Muscle of leg (tissue), 11 donors: ENCODE results near the gene QRICH2. TPM values are rescaled to one million over a fixed set of nuclear protein-coding genes. Genes with fewer than 3 reads are reported as not detected.
A peak's percentile ranks its signal among the peaks of the same experiment; 100 is the strongest.

Experiments used
- DNase-seq: peaks from one replicate; pipeline ENCODE4 v3.0.0; 2013
- H3K27ac ChIP-seq: one replicate; pipeline ENCODE4 v1.5.1; 2013; ENCODE audit warnings: mild to moderate bottlenecking, low read length, control low read depth
- H3K27me3 ChIP-seq: one replicate; pipeline ENCODE4 v1.6.1; 2013; ENCODE audit warnings: low read length; ENCODE audit not compliant: control insufficient read depth, insufficient read depth
- H3K36me3 ChIP-seq: one replicate; pipeline ENCODE4 v1.6.1; 2013; ENCODE audit warnings: low read length; ENCODE audit not compliant: control insufficient read depth, insufficient read depth
- H3K4me1 ChIP-seq: one replicate; pipeline ENCODE4 v1.6.1; 2013; ENCODE audit warnings: low read length; ENCODE audit not compliant: control insufficient read depth, insufficient read depth
- H3K4me3 ChIP-seq: one replicate; pipeline ENCODE4 v1.5.1; 2013; ENCODE audit warnings: low read length, control low read depth
- H3K9me3 ChIP-seq: replicated peaks from 2 replicates; pipeline ENCODE4 v1.6.1; 2013; ENCODE audit warnings: low read depth, low read length; ENCODE audit not compliant: control insufficient read depth
- WGBS: methylation state at CpG from one replicate; pipeline ENCODE4 v1.1.5; 2013; ENCODE audit warnings: missing lambda C conversion rate; ENCODE audit not compliant: insufficient coverage; 5-methylcytosine and 5-hydroxymethylcytosine counted together
- polyA plus RNA-seq, 8 donors: library from polyadenylated mRNA; unstranded; fragments of 120-200 nt; gene quantifications; one replicate each; pipeline versions ENCODE4 v1.2.1 to v1.2.3, GENCODE V29; 2013; ENCODE audit warnings: inconsistent platforms in 1 of 8, low replicate concordance in 1 of 8; ENCODE audit not compliant: insufficient read length in 8 of 8, insufficient read depth in 1 of 8
- total RNA-seq: library from RNA; stranded (reverse); fragments of 120-200 nt; gene quantifications from one replicate; pipeline ENCODE4 v1.2.4, GENCODE V29; 2013

QRICH2 gene
- total and polyA plus RNA-seq, 9 donors: 2.1 to 4.7 (median 3.8) TPM

DNA sequence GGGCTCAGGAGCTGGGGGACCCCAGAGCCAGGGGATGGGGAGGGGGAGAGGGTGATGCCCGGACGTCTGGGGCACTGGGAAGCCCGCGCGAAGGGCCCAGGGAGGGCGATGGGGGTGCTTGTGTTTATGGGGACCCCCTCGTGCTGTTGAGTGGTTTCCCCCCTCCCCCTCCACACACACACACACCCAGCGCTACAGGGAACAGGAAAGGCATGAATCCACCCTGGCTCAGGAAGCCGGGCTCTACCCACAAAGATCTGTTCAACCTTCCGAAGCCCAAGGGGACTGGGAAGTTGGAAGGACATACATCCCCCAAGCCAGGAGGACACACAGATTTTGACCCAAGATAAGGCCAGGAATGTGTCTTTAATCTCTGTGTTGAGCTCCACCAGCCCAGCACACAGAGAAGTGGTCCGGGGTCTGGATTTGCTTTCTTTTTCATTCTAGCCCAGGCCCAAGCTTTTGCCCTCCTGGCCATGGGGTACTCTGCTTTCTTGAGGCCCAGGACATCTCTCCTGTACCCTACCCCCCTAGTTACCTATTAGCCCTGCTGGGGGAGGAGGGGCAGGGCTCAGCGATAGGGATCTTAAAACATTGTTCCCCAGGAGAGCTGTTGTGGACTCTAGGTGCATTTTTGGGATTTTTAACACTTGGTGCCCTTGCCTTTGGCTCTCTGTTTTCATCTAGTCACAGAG lies 41.7 kb downstream of the QRICH2 start:
- peak; percentile 50 for DNase-seq
- 14% methylated on average over 3 of the region's 12 CpGs for whole genome bisulfite sequencing
- peak overlapping the region; percentile 64 for H3K4me3 ChIP-seq
- peaks cover 61% of the 10 kb centered on the region for H3K4me1 ChIP-seq
- H3K27ac ChIP-seq: peak overlapping the region; percentile 72
- peaks cover 26% of the 10 kb centered on the region for H3K36me3 ChIP-seq
- no peaks in the 10 kb centered on the region for H3K27me3 ChIP-seq
- no peaks in the 10 kb centered on the region for H3K9me3 ChIP-seq

DNA sequence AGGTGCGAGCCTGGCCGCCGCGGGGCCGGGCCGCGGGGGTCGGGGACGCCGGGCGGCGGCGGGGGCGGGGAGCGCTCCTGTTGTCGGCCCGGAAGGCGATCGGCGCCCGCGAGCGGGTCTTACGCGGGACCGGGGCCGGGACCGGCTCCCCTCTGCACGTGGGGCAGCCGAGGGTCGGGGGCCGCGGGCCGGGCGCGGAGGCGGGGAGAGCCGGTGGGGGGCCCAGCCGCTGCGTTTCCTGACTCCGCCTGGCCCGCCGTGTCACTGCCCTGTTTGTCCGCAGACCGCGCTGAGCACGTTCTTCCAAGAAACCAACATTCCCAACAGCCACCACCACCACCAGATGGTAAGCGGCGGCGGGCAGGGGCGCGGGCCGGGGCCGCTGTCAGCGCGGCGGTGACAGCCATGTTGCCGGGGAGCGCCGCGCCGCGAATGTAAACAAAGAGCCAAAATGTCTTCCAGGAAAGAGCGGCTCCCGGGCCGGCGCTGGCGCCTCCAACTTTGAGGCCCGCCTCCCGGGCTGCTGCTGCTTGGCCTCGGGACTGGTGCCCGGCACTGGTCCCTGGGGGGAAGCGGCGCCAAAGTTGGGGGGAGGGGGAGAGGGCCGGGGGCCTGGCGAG lies 42.3 kb downstream of the QRICH2 start:
- Histone ChIP-seq H3K36me3 (peaks cover 26% of the 10 kb centered on the region), H3K4me3 (peak overlapping the region; percentile 64), H3K27me3 (no peaks in the 10 kb centered on the region), H3K4me1 (peaks cover 54% of the 10 kb centered on the region), H3K27ac (peak overlapping the region; percentile 72), H3K9me3 (no peaks in the 10 kb centered on the region)
- under 1% methylated on average over 67 of the region's 76 CpGs for WGBS
- peak; percentile 78 for DNase-seq

DNA sequence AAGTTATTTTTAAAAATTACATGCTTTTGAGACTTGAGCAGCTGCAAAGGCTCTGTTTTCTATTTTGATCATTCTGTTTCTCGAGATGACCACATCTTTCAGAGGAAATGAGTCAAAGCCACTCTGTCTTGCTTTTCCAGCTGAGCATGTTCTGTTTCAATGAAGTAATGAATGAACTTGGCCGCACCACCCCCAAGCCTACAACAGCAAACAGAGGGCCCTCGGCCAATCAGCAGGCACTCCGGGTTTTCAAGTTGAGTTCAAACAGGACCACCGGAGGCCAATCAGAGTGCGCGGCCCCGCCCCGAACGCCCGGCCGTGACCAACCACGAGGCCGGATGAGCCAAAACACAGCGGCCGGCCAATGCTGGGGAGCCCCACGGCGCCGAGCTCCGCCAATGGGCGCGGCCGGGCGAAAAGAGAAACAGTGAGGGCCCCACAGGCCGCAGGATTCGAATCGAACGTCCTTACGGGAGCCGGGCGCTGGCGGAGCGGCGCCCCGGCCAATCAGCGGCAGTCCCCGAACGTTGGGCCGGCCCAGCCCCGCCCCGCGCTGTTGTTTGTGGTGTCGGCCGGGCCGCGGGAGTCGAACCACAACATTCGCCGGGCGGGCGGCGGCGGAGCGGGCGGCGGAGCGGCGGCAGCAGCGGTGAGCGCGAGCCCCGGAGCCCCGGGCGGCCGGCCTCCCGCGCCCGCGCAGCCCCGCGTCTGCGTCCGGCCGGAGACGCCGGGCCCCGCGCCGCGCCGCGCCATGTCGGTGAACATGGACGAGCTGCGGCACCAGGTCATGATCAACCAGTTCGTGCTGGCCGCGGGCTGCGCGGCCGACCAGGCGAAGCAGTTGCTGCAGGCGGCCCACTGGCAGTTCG lies 43.1 kb downstream of the QRICH2 start, which contains the start of gene UBALD2:
Gene UBALD2 (plus strand): TSS at position 594 of the 869 bp plus-strand sequence. CDS start 158 bp downstream, at position 752.
- Histone ChIP-seq H3K36me3 (peaks cover 22% of the 10 kb centered on the region), H3K27ac (peak within 1 kb of the TSS; percentile 86), H3K4me3 (peak within 1 kb of the TSS; percentile 64), H3K9me3 (no peaks in the 10 kb centered on the region), H3K27me3 (no peaks in the 10 kb centered on the region), H3K4me1 (peaks cover 48% of the 10 kb centered on the region)
- peak; percentile 100 for DNase-seq
- under 1% methylated on average over 94 of the region's 94 CpGs for WGBS

DNA sequence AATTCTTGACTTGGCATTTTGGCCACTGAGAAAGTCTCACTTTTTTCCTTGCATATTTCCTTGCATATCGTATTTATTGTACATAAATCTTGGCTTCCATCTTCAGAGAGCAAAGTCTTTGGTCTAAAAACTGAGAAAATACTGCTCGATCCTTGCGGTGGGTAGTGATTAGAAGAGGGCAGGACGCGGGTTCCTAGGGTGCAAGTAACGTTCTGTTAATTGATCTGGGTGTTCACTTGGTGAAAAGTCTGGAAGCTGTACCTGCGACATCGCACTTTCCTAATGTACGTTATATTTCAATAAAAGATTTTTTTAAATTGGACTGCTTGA lies 43.7 kb downstream of the QRICH2 start:
- Histone ChIP-seq H3K27me3 (no peaks in the 10 kb centered on the region), H3K36me3 (peaks cover 16% of the 10 kb centered on the region), H3K9me3 (no peaks in the 10 kb centered on the region), H3K27ac (peak overlapping the region; percentile 86), H3K4me3 (peak overlapping the region; percentile 16), H3K4me1 (peaks cover 42% of the 10 kb centered on the region)
- DNase-seq: no peak
- WGBS: 75% methylated on average over 2 of the region's 9 CpGs

DNA sequence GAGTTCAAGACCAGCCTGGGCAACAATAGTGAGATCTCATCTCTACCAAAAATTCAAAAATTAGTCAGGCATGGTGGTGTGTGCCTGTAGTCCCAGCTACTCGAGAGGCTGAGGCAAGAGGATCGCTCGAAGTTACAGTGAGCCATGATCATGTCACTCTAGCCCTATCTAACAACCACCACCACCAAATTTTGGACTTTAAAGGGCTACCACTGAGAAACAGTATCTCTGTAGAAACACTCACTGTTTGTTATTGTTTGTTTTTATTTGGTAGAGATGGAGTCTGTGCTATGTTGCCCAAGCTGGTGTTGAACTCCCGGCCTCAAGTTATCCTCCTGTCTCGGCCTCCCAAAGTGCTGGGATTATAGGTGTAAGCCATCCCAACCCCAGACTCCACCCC lies 44.2 kb downstream of the QRICH2 start:
- DNase-seq: no peak
- WGBS: no CpG with 5 or more reads among the region's 5 CpGs
- Histone ChIP-seq H3K27me3 (no peaks in the 10 kb centered on the region), H3K4me1 (peaks cover 37% of the 10 kb centered on the region), H3K36me3 (peaks cover 11% of the 10 kb centered on the region), H3K4me3 (no peak overlapping the region), H3K9me3 (no peaks in the 10 kb centered on the region), H3K27ac (peak overlapping the region; percentile 86)

DNA sequence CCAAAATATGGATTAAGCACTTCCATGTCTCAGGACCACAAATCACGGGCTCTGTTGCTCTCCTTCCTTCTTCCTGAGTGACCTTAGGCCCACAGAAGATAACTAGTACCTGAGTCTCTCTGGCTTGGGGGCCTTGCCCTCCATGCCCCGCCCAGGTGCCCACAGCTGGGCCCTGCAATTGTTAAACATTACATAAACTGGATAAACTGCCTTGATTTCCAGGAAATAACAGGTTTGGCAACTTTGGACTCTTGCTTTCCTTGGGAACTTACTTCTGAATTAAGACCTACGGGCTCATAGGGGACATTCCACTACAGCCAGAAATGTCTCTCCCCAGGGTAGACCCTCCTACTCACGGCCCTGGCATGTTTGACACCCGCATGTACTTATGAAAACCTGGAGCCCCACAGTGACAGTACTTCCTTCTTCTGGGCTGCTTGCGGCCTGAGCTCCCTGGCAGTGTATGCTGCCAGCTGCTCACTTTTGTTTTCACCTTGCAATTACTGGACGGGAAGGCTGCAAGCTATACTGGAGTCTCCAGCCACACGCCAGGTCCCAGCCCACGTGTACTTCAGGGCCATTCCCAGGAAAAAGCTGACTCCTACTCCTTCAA lies 45.2 kb downstream of the QRICH2 start:
- no peak for DNase-seq
- H3K4me1 ChIP-seq: peaks cover 26% of the 10 kb centered on the region
- H3K4me3 ChIP-seq: no peak overlapping the region
- peaks cover 3% of the 10 kb centered on the region for H3K36me3 ChIP-seq
- H3K27ac ChIP-seq: peak overlapping the region; percentile 57
- H3K27me3 ChIP-seq: no peaks in the 10 kb centered on the region
- no peaks in the 10 kb centered on the region for H3K9me3 ChIP-seq
- WGBS: 63% methylated on average over 9 of the region's 9 CpGs

DNA sequence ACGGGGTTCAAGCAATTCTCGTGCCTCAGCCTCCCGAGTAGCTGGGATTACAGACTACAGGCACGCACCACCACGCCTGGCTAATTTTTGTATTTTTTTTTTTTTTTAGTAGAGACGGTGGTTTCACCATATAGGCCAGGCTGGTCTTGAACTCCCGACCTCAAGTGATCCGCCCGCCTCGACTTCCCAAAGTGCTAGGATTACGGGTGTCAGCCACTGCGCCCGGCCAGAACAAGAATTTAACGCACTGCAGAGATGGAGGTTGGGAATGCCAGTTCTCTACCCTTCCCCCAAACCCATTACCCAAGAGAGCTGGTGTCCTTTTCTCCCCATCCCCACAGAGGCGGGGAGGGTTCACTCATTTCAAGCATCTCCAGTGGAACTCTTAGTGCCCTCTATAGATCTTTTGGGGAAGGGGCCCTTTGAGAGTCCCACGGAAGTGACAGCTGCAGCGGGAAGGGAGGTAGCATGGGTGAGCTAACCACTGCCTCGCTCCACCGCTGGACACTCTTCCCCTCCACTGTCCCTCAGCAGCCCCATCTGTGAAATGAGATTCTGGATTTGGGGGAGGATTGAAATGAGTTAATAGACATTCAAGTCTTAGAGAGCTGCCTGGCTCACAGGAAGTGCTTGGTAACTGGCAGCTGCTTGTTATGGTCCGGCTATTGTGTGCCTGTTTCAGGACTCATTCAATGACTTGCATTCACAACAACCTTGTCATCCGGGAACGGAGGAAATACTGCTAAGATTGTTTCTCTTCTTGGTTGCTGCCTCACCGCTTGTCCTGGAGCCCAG lies 46.5 kb downstream of the QRICH2 start:
- Histone ChIP-seq H3K27ac (peak overlapping the region; percentile 82), H3K9me3 (no peaks in the 10 kb centered on the region), H3K4me3 (no peak overlapping the region), H3K4me1 (peaks cover 14% of the 10 kb centered on the region), H3K27me3 (no peaks in the 10 kb centered on the region), H3K36me3 (no peaks in the 10 kb centered on the region)
- peak; percentile 45 for DNase-seq
- WGBS: 83% methylated on average over 7 of the region's 23 CpGs

DNA sequence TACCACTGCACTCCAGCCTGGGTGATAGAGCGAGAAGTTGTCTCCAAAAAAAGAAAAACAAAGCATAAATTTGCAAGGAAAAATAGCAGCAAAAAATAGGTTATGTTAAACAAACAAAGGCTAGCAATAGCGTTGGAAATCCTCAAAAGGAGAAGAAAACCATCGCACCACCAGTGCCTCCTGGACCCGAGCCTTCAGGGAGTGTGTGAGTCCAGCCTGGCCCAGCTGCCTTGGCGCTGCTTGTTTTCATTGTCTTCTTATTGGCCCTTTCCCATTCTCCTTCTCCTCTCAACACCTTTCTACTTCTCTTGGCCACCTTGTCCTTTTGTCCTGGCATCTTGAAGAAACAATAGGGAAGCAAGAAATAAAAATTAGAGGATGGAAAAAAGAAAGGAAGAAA lies 47.4 kb downstream of the QRICH2 start:
- no peak overlapping the region for H3K4me3 ChIP-seq
- WGBS: 60% methylated on average over 2 of the region's 5 CpGs
- H3K27ac ChIP-seq: no peak overlapping the region
- DNase-seq: no peak
- H3K27me3 ChIP-seq: no peaks in the 10 kb centered on the region
- H3K9me3 ChIP-seq: no peaks in the 10 kb centered on the region
- no peaks in the 10 kb centered on the region for H3K36me3 ChIP-seq
- peaks cover 10% of the 10 kb centered on the region for H3K4me1 ChIP-seq

DNA sequence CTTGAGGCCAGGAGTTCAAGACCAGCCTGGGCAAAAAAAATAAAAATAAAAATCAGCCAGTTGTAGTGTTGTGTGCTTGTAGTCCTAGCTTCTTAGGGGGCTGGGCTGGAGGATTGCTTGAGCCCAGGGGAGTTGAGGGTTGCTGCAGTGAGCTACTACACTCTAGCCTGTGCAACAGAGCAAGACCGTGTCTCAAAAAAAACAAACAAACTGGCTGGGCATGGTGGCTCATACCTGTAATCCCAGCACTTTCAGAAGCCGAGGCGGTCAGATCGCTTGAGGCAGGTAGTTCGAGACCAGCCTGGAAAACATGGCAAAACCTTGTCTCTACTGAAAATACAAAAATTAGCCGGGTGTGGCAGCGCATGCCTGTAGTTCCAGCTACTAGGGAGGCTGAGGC lies 47.9 kb downstream of the QRICH2 start:
- no peak overlapping the region for H3K4me3 ChIP-seq
- H3K9me3 ChIP-seq: no peaks in the 10 kb centered on the region
- H3K27ac ChIP-seq: no peak overlapping the region
- WGBS: 100% methylated on average over 2 of the region's 7 CpGs
- DNase-seq: no peak
- H3K4me1 ChIP-seq: peaks cover 10% of the 10 kb centered on the region
- no peaks in the 10 kb centered on the region for H3K27me3 ChIP-seq
- H3K36me3 ChIP-seq: no peaks in the 10 kb centered on the region
